Fibroblast of skin of right quadriceps (primary cell): ENCODE data around the gene SGPP2.
"Not testable (repeated sequence)": the region's sequence is repeated elsewhere in the genome, so short reads cannot be mapped to it uniquely, and the experiment has no call there.

Experiments
- DNase-seq: peaks from one replicate; pipeline ENCODE4 v3.0.0-alpha.2; 2013

The SGPP2 gene

DNA sequence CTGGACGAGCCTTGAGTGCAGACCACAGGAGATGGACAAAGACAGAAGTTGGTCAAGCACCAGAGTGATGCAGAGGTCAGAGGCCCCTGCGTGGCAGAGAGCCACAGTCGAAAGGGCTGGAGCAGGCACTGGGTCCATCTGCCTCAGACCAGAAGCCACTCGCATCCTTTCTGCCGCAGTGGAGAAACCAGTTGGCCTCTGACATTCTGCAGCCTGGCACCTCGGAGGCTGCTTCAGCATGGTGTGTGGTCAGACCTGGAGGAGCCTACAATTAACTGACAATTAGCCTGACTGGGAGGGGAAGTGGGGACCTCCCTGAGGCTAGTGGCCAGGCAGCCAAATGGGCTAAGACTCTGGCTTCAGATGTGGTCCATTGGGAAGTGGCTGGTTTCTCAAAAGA is 111.1 kb downstream of the SGPP2 start:
- no peak for DNase-seq

DNA sequence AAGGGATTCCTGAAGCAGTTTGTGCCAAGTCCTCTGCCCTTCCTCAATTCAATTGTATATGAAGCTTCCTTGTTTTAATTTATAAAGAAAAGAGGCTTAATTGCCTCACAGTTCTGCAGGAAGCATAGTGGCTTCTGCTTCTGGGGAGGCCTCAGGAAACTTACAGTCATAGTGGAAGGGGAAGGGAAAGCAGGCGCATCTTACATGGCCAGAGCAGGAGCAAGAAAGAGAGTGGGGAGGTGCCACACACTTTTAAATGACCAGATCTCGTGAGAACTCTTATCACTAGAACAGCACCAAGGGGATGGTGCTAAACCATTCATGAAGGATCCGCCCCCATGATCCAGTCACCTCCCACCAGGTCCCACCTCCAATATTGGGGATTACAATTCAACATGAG is 114.2 kb downstream of the SGPP2 start:
- no peak for DNase-seq

DNA sequence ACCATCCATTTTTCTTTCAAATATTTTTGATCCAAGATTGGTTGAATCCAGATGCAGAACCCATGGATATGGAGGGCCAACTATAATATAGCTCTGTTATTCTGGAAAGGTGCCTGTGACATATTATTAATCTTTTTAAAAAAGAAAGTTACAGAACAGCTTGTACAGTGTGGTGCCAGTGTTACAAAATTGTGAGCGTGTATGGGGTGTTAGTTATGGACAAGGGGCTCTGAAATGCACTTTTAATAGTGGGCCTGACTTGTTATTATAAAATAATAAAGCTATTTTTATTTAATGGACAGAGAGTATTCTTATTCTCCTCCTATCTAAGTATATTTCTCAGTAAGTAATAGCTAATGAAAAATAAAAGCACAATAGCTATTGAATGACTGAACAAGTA is 120.3 kb downstream of the SGPP2 start:
- DNase-seq = no peak

DNA sequence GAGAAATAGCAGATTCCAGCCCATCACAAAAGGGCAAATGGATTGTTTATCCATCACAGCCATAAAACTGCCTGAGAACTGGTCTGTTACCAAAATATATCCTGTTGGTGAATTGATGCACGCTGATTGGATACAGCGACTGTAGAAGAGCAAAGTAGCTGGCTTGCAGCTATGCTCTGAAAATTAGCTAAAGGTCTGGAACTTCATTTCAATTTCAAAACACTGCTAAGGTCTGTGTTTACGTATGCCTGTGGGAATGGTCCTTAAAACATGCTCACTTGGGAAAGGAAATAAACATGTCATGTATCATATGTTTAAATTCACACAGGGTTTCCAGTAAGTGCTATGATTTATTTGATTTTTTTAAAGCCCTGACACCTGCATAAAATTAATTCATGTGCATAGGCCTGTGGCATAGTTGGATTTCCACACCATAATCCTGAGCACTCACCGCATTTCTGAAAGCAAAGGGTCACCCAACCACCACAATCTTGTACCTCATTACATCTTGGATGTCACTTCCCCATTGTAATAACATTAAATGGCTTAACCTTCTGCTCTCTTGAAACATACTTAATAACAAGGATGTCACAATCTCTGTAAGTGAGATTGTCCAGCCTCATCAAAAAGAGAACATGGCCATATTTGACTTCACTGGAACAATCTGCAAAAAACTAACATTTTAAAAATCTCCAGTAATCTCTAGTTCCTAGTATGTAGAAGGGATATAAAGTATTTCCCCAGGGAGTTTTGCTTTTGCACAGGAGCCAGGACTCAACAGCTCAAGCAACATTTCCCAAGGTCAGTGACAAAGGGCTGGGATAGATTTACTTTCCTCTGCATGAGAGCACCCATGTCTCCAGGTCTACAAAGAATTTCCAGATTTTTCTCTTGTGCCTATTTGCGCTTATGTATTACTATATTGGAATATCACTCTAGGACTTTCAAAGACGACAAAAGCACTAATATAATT is 121.8 kb downstream of the SGPP2 start:
- no peak for DNase-seq

DNA sequence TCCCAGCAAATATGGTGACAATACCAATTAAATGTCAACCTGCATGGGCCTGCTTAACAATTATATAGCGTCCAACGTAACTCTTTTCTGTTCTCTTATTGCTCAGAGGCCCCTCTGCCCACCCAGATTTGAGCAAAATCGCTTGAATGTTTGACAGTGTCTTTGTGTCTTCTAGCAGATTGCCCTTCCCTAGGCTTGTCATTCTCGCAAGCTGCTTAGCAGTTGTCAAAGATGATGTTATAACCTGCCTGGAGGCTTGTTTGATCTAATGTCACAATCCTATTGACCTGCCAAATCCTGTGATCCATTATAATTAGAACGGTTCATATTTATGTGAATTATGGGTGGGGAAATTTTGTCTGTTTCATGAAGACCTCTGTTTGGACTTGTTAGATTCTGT is 122.7 kb downstream of the SGPP2 start:
- DNase-seq = no peak

DNA sequence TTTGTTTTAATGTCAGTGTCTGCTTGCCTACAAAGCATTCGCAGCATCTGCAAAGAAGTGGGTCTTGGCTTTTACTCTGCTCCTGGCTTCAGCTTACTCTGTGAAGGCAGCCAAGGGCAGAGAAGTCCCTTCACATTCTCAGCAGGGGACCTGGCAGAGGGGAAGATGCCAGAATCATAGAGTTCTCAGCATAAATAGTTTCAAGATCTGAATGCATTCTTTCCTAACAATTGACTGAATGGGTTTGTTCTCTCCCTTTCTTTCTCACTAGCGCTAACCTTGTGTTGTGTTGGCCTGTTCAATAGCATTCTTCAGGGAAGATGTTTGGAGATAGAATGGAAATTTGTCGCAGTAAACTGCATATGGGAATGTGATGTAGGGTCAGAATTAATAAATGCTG is 124.6 kb downstream of the SGPP2 start:
- DNase-seq = no peak

DNA sequence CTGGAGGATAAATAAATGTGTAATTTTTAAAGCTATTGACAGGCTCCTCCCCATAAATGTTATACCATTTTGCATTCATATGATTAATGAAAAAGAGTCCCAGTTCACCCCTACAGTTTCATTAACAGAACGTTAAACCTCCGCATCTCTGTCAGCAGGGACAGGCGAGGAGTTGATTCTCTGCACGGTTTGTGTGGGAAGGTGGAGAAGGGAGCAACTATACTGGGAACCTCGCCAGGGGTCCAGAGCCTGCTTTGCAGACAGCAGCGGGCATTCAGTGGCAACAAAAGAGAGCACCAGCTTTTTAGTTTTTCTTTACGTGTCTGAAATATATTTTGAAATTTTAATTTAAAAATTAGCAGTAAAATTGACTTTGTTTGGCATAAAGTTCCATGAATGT is 130.2 kb downstream of the SGPP2 start:
- no peak for DNase-seq

DNA sequence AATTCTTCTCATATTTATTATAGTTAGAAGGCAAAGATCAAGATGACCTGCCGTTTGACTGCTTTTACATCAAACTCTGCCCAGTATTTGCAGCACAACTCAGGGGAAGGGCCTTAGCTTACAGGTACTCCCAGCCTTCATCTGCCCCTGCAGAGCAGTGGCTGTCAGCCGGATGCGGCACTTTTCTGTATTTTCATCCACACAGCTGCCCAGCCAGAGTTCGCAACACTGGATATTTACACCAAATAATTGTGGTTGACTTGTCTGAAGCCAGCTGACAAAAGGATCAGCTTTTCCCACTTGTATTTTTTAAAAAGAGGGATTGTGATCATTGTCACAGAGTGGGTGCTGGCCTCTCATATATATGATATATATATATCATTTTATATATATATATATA is 136.8 kb downstream of the SGPP2 start:
- no peak for DNase-seq

DNA sequence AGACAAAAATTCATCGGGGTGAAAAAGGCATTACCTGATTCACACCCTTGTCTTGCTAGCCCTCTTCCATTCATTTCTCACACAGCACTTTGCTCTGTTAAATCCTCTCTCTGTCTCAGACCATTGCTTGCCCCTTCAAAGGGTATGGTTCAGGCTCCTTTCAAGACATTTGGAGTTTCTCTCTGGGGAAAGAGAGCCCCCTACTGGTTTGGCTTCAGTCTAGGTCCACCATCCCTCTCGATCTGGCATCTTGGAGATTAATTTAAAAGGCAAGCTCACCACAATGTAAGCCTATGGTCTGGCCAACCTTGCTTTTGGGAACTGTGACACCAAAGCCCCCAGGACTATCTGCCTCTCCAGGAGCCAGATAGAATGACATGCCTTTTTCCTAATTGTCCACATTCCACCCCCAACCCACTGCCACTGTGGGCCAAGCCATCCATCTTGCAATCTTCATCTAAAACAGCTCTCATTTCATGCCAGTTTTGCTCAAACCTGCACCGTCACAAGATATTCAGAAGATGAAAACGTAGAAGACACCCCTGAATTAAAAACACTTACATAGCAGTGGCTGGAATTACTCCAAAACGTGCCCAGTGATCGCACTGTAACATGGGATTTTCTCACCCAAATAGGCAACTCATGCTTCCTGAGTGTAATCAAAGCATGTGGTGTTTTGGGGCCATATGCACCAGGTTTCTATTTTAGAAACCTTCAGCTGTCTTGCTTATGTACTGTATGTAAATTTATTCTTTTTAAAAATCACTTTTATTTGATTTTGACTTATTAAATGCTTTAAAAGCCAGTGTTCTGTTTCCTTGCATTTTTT is 137.7 kb downstream of the SGPP2 start:
- peak; percentile 37 for DNase-seq

DNA sequence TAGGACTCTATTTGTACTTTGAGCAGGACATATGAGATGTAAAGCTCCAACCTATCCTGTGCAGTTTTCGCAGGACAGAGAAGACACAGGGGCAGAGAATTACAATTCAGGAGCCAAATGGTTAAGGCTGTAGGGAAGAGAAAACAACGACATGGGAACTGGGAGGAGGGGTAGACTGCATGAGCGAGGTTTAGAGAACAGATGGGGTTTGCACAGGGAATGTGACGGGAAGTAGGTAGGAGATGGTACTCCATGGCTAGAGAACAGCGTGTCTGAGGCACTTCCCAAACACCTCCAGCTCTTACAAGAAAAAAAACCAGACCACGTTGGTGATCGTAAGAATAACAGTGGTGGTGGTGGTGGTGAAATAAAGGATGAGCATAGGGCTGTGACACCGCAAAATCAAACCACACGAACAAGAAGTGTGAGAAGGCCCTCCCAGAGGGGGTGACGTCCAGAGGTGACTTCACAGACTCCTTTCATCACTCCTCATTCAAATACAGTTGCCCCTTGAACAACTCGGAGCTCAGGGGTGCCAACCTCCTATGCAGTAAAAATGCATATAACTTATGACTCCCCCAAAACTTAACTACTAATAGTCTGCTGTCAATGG is 138.9 kb downstream of the SGPP2 start:
- DNase-seq = no peak

DNA sequence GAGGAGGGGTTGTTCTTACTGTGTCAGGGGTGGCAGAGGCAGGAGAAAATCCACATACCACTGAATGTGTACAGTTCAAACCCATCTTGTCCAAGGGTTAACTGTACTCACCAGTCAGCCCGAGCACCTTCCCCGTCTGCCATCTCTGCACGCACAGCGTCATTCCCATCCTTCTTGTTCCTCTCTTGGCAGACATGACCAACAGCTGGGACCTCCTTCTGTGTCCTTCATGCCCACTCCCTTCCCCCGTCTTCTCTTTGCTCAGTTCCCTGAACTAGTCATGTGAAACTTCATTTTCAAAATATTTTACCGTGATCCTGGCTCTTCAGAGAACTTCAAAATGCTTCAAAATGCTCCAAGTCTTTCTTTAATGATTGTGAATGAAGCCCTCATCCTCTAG is 139.6 kb downstream of the SGPP2 start:
- no peak for DNase-seq

DNA sequence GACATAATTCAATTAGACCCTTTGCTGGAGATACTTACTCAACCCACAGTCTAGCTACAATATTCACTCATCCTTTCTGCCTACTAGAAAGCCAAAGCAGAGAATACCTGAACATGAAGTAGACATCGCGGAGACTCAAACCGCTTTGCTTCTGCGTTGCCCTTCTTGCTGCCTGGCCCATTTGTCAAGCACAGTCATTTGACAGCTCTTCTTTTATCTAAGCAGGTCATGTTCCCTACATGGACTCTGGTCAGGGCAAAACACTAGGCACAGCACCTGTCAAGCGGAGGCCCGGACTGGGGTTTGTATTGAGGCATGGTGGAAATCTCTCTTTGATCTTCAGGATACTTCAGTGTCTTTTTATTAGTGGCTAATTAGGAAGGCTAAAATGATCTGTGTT is 141.9 kb downstream of the SGPP2 start:
- no peak for DNase-seq

DNA sequence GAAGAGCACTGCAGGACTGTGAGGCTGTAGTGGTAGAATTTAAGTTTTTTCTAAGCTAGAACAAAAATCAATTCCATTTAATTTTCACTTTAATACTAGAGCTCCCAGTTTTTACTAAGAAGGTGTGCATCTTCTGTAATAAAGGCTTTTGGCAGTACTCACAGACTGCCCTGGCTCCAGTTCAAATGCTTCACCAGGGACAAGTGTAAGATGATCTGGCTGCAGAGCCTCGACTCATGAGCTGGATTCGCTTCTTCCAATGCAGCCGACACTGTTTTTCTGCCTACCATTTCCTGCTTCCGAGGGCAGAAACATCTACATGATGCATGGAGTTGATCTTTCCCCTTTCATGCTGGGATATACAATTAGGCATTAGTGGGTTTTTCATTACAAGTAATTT is 144.5 kb downstream of the SGPP2 start:
- DNase-seq = peak; percentile 64

DNA sequence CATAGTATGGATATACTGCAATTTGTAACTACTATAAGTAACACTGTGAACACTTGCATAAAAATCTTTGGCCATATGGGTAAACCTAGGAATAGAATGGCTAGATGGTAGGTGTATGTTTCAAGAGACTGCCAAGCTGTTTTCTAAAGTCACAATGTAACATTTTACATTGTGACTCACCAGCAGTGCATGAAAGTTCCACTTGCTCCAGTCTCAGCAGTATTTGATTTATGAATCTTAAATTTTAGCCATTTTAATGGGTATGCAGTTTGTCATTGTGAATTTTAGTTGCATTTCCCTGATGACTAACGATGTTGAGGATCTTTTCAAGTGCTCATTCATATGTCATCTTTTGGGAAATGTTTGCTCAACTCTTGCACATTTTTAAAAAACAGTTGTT is 145.5 kb downstream of the SGPP2 start:
- peak; percentile 68 for DNase-seq

DNA sequence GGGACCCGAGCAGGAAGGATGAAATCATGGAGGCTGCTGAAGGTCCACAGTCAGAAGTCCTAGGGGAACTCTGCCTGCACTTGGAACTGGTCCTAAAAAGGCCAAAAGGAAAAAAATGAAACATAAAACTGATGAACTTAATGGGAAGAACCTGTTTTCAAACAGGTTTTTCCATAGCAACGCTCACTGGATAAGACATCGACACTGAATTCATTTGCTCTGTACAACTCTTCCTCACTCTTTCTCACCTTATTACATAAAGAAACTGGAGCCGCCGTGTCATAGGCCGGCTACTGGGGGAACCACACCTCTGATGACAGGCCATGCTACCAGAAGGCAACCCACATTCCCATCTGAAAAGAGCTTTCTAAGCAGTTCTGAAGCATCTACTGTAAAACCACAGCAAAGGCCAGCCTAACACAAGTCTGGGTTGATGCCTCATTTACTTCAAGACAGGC is 147.9 kb downstream of the SGPP2 start:
- no peak for DNase-seq

DNA sequence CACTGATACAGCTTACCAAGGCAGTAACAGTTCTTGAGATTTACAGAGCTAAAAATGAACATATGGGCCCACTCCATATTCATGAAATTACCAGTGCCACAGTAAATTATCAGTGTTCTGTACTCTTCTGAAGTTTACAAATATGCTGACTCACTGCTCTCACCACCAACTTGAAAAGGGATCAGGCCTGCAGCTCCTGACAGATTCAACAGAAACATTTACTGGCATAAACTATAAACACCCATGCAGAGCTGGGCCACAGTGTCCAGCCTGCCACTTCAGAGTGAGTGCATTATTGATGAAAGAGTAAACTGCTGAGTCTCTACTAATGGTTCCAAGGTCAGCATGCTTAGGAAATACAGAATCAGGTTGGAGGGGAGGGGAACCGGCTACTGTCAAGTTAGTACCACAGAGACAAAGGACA is 148.4 kb downstream of the SGPP2 start:
- peak; percentile 53 for DNase-seq

DNA sequence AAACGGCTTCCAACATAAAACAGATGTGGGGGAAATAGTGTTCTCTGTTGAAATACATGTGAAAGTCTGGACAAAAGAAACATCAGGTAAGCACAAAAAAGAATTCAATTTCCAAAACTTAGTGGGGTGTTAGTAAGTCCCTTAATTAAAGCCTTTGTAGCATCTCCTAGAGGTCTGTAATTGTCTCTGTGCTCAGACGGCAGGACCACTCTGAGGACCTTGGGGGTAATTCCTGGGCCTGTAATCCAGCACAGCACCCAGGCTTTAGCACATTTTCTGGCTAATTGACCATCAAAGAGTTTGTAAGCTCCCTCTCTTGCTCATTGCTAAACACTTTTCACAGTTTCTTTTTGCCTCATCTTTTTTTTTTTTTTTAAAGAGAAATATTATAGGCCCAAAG is 151.3 kb downstream of the SGPP2 start:
- DNase-seq = no peak

DNA sequence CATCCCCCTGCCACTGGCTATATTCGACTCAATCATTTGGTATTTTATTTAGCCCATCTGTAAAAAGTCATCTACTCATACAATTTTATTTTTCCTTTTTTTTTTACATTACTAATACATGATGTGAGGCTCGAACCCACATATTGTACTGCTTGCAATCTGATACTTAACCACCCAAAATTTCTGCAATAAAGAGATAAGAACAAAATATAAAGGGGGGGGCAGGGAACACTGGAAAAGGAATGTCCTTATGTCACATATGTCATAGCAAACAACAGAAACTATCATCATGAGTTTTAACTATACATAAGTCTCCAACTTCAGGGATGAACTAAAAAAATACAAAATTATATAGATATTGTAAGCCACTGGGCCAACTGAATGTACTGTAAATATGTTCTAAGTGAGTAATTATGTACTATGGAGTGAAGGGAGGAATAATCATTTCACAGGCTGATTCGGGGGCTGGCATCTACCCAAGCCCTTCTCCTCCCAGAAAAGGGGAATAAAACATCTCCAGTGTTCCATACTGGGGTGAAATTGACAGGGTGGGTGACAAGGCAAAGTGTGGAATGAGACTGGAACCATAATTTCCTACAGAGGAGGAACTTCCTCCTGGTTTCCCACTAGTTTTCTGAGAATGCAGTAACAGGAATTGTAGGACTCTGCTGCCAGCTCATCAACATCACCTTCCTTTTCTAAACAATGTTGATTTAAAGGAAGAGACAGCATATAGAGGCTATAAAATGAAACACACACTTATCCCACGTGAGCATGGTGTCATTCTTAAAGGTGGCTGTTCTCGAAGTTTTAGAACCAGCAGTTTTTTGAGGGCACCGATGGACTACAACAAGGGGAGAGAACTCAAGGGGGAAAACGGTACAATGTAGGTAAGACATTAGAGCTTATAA is 152.1 kb downstream of the SGPP2 start:
- DNase-seq = no peak

DNA sequence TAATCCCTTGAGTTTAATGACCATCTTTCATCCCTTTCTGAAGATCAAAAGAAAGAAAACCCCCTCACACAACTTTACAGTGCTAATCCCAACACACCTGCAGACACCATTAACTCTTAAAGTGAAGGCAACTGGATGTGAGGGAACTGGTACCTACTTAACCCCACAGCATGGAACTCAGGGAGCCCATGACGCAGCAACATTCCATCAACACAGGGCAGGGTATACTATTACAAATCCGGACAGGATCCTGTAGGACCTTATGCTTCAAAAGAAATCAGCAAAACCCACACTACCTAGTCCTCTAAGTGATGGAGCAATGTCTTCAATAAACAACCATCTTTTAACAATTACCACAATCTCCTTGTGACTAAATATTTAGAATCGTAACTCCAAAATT is 153.0 kb downstream of the SGPP2 start:
- no peak for DNase-seq

DNA sequence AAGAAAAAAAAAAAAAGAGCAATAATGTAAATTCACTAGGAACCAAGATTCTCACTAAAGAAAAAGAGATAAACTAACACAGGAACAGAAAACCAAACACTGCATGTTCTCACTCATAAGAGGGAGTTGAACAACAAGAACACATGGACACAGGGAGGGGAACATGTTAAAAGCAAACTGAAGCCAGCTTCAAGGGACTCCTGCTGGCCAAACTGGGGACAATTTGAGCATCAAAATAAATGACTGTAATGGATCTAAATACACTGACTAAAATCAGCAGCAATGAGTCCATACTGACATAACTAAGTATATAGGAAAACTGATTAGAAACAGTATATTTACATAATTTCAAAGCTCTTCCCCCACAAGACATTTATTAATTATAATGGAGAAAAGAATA is 158.6 kb downstream of the SGPP2 start:
- DNase-seq = no peak

DNA sequence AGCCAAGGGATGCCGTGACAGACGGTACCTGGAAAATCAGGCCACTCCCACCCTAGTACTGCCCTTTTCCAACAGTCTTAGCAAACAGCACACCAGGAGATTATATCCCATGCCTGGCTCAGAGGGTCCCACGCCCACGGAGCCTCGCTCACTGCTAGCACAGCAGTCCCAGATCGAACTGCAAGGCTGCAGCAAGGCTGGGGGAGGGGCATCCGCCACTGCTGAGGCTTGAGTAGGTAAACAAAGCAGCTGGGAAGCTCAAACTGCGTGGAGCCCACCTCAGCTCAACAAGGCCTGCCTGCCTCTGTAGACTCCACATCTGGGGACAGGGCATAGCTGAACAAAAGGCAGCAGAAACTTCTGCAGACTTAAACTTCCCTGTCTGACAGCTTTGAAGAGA is 160.2 kb downstream of the SGPP2 start:
- not testable (repeated sequence) for DNase-seq

DNA sequence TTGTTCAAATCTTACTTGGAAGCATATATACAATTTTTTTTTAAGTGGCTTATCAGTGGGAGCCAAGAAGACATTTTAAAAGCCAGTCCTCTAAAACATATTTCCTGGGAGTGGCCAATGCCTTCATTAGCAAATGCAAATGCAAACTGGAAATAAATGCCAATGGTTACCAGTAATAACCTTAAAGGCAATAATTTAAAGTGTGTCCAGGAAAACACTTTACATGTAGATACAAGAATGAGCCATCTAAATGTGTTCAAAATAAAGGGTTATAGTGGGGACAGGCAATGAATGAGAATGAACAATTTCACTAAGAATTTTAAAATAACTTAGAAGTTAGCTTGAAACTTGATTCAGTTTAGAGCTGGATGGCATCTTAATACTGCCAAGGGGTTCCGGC is 167.3 kb downstream of the SGPP2 start:
- DNase-seq = no peak
